WTC11 (cell line): ENCODE results near the gene GARRE1. TPM values are rescaled to one million over a fixed set of nuclear protein-coding genes. Genes with fewer than 3 reads are reported as not detected.
A peak's percentile ranks its signal among the peaks of the same experiment; 100 is the strongest.

Experiments
- ATAC-seq: fragments of 200-7000 bp; cut with Tn5 transposase; 2 replicates; pipeline ENCODE4 v1.10.0; 2021; ENCODE audit warnings: mild to moderate bottlenecking, moderate library complexity
- CTCF ChIA-PET: fragments of 300-600 bp; sonication (Branson Sonifier 250); formaldehyde crosslinking; loops from one replicate; lab custom pipeline; 2021; ENCODE audit warnings: antibody characterized with exemption; lab: Charles Lee
- POLR2A ChIA-PET: fragments of 350-600 bp; sonication (Branson Sonifier 250); formaldehyde crosslinking; loops from one replicate; lab custom pipeline; 2021; ENCODE audit warnings: antibody characterized with exemption; lab: Charles Lee
- DNase-seq: peaks from one replicate; pipeline ENCODE4 v3.0.0; 2021; ENCODE audit warnings: low spot score
- H3K27ac Mint-ChIP-seq: 2 replicates; pipeline ENCODE4 v1.8.0; 2021; ENCODE audit warnings: mixed read lengths
- H3K27me3 Mint-ChIP-seq: 2 replicates; pipeline ENCODE4 v1.8.0; 2021; ENCODE audit warnings: low read depth, mild to moderate bottlenecking, moderate library complexity, mixed read lengths
- H3K36me3 Mint-ChIP-seq: 2 replicates; pipeline ENCODE4 v1.8.0; 2021; ENCODE audit warnings: mixed read lengths
- H3K4me1 Mint-ChIP-seq: 2 replicates; pipeline ENCODE4 v1.8.0; 2022; ENCODE audit warnings: mixed read lengths
- H3K4me3 Mint-ChIP-seq: 2 replicates; pipeline ENCODE4 v1.8.0; 2021; ENCODE audit warnings: mild to moderate bottlenecking, moderate library complexity, mixed read lengths
- H3K9me3 Mint-ChIP-seq: 2 replicates; pipeline ENCODE4 v1.8.0; 2021; ENCODE audit warnings: mixed read lengths
- ATF1 ChIP-seq: sonication (generic); formaldehyde crosslinking; IDR thresholded peaks from 2 replicates; pipeline ENCODE4 v1.8.1; 2023; ENCODE audit warnings: mild to moderate bottlenecking, moderate library complexity, missing genetic modification reagents
- ELF4 ChIP-seq: sonication (generic); formaldehyde crosslinking; IDR thresholded peaks from 2 replicates; pipeline ENCODE4 v1.8.1; 2022; ENCODE audit warnings: low read depth, mild to moderate bottlenecking, moderate library complexity, missing genetic modification reagents
- HMGA2 ChIP-seq: fragments of 250-450 bp; sonication (Bioruptor Pico); IDR thresholded peaks from 2 replicates; pipeline ENCODE4 v1.4.0; 2021; ENCODE audit warnings: mild to moderate bottlenecking, moderate library complexity
- NR3C1 ChIP-seq: sonication (generic); formaldehyde crosslinking; conservative IDR thresholded peaks from 2 replicates; pipeline ENCODE4 v1.8.1; 2023; ENCODE audit warnings: low read depth, mild to moderate bottlenecking, missing genetic modification reagents
- TCF7 ChIP-seq: sonication (generic); formaldehyde crosslinking; IDR thresholded peaks from 2 replicates; pipeline ENCODE4 v1.8.0; 2022; ENCODE audit warnings: mild to moderate bottlenecking, low read depth, missing genetic modification reagents, moderate library complexity
- ZNF138 ChIP-seq: sonication (generic); formaldehyde crosslinking; conservative IDR thresholded peaks from 2 replicates; pipeline ENCODE4 v1.8.1; 2022; ENCODE audit warnings: mild to moderate bottlenecking, moderate library complexity, missing genetic modification reagents
- ZNF232 ChIP-seq: sonication (generic); formaldehyde crosslinking; IDR thresholded peaks from 2 replicates; pipeline ENCODE4 v1.8.0; 2022; ENCODE audit warnings: mild to moderate bottlenecking, missing genetic modification reagents
- ZNF396 ChIP-seq: fragments of 250-450 bp; sonication (Bioruptor Pico); IDR thresholded peaks from 2 replicates; pipeline ENCODE4 v1.8.0; 2021; ENCODE audit warnings: mild to moderate bottlenecking, moderate library complexity, borderline replicate concordance
- ZNF416 ChIP-seq: fragments of 250-450 bp; sonication (Bioruptor Pico); IDR thresholded peaks from 2 replicates; pipeline ENCODE4 v1.9.0; 2021; ENCODE audit warnings: mild to moderate bottlenecking, inconsistent platforms
- ZNF423 ChIP-seq: fragments of 250-450 bp; sonication (Bioruptor Pico); IDR thresholded peaks from 2 replicates; pipeline ENCODE4 v2.1.2; 2022; ENCODE audit warnings: mild to moderate bottlenecking, moderate library complexity
- total RNA-seq: library from RNA; stranded (reverse); gene quantifications from 3 replicates; pipeline ENCODE4 v1.2.3, GENCODE V29; 2021
- TF ChIP-seq, protein P1 (sequence below): sonication (generic); formaldehyde crosslinking; IDR thresholded peaks from 2 replicates; pipeline ENCODE4 v1.8.0; 2023; ENCODE audit warnings: missing genetic modification reagents, mild to moderate bottlenecking, borderline replicate concordance
- TF ChIP-seq, protein P2 (sequence below): sonication (generic); formaldehyde crosslinking; IDR thresholded peaks from 2 replicates; pipeline ENCODE4 v1.8.0; 2023; ENCODE audit warnings: missing genetic modification reagents
- TF ChIP-seq, protein P3 (sequence below): fragments of 250-450 bp; sonication (Bioruptor Pico); conservative IDR thresholded peaks from 2 replicates; pipeline ENCODE4 v1.9.0; 2021; ENCODE audit warnings: mild to moderate bottlenecking
- TF ChIP-seq, protein P4 (sequence below): sonication (generic); formaldehyde crosslinking; IDR thresholded peaks from 2 replicates; pipeline ENCODE4 v1.8.0; 2022; ENCODE audit warnings: mild to moderate bottlenecking, missing genetic modification reagents
- TF ChIP-seq, protein P5 (sequence below): fragments of 250-450 bp; sonication (Bioruptor Pico); IDR thresholded peaks from 2 replicates; pipeline ENCODE4 v1.9.0; 2021; ENCODE audit warnings: mild to moderate bottlenecking
- TF ChIP-seq, protein P6 (sequence below): sonication (generic); formaldehyde crosslinking; IDR thresholded peaks from 2 replicates; pipeline ENCODE4 v1.8.0; 2022; ENCODE audit warnings: mild to moderate bottlenecking, missing genetic modification reagents

The GARRE1 gene
- total RNA-seq, 1 experiment from 2014 or later, result 16.7 TPM

DNA sequence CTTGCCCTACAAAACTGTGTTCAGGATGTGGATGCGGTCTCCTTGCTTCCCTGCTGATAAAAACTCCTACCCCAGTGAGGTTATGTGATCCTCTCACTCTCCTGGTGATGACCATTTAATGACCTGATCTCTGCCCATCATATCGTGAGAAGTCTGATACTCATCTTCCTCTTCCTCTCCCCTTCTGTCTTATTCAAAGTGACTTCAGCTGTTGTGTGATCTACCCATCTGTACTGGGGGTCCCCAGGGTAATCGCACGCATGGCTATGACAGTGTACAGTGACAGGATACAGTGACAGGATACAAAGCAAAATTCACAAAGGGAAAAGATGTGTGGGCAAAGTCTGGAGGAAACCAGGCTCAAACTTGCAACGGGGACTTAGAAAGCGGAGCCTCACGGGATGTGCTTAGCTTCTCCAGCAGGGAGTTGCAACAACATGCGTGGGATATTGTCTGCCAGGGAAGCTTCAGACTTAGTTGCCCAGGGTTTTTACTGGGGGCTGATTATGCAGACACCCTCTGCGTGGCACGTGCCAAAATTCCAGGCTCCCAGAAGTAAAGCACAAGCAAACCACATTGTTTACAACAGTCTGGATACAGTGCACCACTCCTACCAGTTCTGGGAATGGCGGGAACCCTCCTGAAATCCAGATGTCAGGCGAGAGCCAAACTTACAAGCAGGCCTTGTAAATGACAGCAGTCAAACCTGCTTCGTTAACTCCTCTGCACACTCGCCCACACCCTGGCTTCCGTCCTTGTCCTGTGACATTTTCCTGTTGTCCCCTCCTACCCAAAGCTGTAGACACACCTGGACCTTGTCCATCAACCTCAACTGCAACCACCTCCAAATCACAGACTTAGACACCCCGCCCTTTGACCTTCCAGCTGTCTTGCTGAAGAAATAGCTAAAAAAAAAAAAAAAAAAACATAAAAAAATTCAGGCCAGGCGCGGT, 18.0 kb upstream of the GARRE1 start (continued):
- TF ChIP-seq, protein P1, sequence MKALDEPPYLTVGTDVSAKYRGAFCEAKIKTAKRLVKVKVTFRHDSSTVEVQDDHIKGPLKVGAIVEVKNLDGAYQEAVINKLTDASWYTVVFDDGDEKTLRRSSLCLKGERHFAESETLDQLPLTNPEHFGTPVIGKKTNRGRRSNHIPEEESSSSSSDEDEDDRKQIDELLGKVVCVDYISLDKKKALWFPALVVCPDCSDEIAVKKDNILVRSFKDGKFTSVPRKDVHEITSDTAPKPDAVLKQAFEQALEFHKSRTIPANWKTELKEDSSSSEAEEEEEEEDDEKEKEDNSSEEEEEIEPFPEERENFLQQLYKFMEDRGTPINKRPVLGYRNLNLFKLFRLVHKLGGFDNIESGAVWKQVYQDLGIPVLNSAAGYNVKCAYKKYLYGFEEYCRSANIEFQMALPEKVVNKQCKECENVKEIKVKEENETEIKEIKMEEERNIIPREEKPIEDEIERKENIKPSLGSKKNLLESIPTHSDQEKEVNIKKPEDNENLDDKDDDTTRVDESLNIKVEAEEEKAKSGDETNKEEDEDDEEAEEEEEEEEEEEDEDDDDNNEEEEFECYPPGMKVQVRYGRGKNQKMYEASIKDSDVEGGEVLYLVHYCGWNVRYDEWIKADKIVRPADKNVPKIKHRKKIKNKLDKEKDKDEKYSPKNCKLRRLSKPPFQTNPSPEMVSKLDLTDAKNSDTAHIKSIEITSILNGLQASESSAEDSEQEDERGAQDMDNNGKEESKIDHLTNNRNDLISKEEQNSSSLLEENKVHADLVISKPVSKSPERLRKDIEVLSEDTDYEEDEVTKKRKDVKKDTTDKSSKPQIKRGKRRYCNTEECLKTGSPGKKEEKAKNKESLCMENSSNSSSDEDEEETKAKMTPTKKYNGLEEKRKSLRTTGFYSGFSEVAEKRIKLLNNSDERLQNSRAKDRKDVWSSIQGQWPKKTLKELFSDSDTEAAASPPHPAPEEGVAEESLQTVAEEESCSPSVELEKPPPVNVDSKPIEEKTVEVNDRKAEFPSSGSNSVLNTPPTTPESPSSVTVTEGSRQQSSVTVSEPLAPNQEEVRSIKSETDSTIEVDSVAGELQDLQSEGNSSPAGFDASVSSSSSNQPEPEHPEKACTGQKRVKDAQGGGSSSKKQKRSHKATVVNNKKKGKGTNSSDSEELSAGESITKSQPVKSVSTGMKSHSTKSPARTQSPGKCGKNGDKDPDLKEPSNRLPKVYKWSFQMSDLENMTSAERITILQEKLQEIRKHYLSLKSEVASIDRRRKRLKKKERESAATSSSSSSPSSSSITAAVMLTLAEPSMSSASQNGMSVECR (CRISPR knock-in tag), result no peak
- TF ChIP-seq, protein P2, sequence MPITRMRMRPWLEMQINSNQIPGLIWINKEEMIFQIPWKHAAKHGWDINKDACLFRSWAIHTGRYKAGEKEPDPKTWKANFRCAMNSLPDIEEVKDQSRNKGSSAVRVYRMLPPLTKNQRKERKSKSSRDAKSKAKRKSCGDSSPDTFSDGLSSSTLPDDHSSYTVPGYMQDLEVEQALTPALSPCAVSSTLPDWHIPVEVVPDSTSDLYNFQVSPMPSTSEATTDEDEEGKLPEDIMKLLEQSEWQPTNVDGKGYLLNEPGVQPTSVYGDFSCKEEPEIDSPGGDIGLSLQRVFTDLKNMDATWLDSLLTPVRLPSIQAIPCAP (CRISPR knock-in tag), result no peak
- TF ChIP-seq ZNF138 (CRISPR knock-in tag), result no peak

DNA sequence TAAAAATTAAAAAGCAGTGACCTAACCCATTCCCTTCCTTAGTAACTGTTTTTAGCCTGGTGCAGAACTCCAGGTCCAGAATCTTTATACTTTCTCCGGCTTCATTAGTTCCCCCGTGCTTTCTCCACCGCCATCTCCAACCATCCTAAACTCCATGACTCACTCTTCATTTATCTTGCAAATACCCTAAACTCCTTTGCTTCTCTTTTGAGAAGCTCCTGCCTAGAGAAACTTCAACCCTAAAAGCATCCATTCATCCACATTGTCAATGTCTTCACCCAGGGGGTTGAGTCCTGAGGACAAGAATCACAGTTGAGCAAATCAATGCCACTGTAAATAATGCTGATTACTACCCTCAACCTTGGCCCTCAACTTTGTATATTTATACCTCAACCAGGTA, 17.1 kb upstream of the GARRE1 start:
- no peak for DNase-seq
- ChIA-PET CTCF (interaction anchor here (0.7 to 1.6 kb wide), 3 partner anchors 117 to 459 kb away, joined by 3 read pairs; no protein-coding TSS in a partner anchor), POLR2A (interaction anchor here (0.6 kb wide), 1 partner anchor 230 kb away, joined by 4 read pairs; no protein-coding TSS in a partner anchor)
- peak; percentile 26; the same call in 1 of the 2 replicates for ATAC-seq
- Mint-ChIP-seq H3K27me3 (no peaks in the 10 kb centered on the region), H3K4me3 (no peak overlapping the region), H3K9me3 (peaks cover 5% of the 10 kb centered on the region), H3K27ac (peak overlapping the region; percentile 90), H3K36me3 (peaks cover 6% of the 10 kb centered on the region; the same call in 1 of the 2 replicates), H3K4me1 (peaks cover 32% of the 10 kb centered on the region)
- TF ChIP-seq ZNF423 (CRISPR knock-in tag) (no peak), ATF1 (CRISPR knock-in tag) (no peak), ZNF416 (no peak), ZNF232 (CRISPR knock-in tag) (no peak), TCF7 (CRISPR knock-in tag) (no peak), NR3C1 (CRISPR knock-in tag) (no peak), ELF4 (CRISPR knock-in tag) (no peak), ZNF396 (CRISPR knock-in tag) (no peak), HMGA2 (CRISPR knock-in tag) (no peak)
- TF ChIP-seq, protein P3, sequence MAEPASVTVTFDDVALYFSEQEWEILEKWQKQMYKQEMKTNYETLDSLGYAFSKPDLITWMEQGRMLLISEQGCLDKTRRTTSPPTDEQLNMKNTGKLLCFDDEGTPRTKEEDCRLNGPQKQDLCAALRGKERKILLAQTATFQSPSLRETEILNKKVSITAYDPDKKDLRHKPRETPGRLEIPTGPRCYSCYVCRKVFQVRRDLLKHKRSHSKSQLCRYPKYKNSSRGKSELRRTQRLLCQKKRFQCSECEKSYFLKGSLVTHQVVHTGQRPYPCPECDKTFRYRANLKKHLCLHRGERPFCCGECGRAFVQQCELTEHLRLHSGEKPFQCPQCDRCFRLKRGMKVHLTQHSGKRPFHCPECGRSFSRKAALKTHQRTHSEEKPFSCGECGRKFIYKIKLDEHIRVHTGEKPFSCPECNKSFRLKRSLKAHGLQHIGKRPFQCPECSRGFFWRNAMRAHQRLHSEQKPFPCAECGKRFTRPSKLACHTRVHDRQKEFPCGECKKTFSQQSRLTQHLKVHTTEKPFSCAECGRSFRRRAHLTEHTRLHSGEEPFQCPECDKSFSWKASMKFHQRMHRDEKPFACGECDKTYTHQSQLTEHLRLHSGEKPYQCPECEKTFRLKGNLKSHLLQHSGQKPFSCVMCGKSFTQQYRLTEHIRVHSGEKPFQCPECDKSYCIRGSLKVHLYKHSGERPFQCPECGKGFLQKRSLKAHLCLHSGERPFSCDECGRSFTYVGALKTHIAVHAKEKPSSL (CRISPR knock-in tag), result no peak
- TF ChIP-seq, protein P4, sequence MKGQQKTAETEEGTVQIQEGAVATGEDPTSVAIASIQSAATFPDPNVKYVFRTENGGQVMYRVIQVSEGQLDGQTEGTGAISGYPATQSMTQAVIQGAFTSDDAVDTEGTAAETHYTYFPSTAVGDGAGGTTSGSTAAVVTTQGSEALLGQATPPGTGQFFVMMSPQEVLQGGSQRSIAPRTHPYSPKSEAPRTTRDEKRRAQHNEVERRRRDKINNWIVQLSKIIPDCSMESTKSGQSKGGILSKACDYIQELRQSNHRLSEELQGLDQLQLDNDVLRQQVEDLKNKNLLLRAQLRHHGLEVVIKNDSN (CRISPR knock-in tag), result no peak
- TF ChIP-seq, protein P2 (CRISPR knock-in tag), result no peak
- TF ChIP-seq, protein P5, sequence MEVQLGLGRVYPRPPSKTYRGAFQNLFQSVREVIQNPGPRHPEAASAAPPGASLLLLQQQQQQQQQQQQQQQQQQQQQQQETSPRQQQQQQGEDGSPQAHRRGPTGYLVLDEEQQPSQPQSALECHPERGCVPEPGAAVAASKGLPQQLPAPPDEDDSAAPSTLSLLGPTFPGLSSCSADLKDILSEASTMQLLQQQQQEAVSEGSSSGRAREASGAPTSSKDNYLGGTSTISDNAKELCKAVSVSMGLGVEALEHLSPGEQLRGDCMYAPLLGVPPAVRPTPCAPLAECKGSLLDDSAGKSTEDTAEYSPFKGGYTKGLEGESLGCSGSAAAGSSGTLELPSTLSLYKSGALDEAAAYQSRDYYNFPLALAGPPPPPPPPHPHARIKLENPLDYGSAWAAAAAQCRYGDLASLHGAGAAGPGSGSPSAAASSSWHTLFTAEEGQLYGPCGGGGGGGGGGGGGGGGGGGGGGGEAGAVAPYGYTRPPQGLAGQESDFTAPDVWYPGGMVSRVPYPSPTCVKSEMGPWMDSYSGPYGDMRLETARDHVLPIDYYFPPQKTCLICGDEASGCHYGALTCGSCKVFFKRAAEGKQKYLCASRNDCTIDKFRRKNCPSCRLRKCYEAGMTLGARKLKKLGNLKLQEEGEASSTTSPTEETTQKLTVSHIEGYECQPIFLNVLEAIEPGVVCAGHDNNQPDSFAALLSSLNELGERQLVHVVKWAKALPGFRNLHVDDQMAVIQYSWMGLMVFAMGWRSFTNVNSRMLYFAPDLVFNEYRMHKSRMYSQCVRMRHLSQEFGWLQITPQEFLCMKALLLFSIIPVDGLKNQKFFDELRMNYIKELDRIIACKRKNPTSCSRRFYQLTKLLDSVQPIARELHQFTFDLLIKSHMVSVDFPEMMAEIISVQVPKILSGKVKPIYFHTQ (CRISPR knock-in tag), result no peak
- TF ChIP-seq, protein P6, sequence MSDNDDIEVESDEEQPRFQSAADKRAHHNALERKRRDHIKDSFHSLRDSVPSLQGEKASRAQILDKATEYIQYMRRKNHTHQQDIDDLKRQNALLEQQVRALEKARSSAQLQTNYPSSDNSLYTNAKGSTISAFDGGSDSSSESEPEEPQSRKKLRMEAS (CRISPR knock-in tag), result no peak
- TF ChIP-seq, protein P1 (CRISPR knock-in tag), result no peak
